Middle frontal gyrus (tissue), 1 donor: Measurements from ENCODE around the gene MAP6.
"Not testable (repeated sequence)": the region's sequence is repeated elsewhere in the genome, so short reads cannot be mapped to it uniquely, and the experiment has no call there.

Source experiments
- DNase-seq: peaks from one replicate; pipeline ENCODE4 v3.0.0-alpha.2; 2015; ENCODE audit warnings: low spot score; ENCODE audit errors: extremely low spot score

The MAP6 gene

DNA sequence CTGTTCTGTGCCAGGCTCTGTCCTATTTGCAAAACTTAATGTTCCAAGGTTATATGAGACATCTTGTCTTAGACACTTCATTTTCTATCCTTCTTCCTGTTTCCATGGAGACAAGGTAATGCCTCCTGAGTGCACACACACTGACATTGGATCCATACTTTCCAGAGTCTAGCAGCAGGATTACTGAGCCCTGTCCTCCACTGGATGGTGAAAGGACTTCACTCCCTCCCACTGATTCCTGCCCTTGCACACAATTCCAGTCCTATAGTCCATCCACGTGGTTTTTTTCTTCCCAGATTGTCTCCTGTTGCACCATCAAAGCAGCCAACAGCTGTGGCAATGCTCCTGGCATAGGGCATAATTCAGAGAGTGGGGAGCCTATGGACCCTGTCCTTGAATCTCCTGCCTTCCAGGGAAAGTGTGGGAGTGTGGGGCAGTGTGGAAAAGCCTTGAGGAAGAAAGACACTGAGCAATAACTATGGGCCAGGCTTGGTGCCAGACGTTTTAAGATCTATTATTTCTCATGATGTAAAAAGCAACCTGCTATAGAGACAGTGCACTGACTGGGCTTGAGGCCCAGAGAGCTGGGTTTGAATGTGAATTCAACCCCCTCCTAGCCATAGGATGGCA is 75.4 kb downstream of the MAP6 start:
- no peak for DNase-seq

DNA sequence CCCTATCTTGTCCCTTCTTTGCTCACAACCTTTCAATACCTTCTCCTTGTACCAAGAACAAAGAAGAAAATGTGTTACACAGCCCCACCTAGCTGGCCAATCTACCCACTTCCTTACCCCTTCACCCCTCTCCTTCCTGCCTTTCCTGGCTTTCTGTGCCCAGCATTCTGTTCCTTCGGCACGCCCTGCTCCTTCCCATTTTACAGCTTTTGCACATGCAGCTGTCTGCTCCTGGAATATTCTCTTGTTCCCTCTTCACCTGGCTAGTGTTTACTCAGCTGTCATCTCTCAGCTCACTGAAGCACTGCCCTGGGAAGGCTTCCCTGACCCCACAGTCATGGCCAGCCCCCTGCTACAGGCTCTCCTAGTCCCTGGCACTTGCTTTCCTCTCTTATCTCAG is 76.1 kb downstream of the MAP6 start:
- no peak for DNase-seq

DNA sequence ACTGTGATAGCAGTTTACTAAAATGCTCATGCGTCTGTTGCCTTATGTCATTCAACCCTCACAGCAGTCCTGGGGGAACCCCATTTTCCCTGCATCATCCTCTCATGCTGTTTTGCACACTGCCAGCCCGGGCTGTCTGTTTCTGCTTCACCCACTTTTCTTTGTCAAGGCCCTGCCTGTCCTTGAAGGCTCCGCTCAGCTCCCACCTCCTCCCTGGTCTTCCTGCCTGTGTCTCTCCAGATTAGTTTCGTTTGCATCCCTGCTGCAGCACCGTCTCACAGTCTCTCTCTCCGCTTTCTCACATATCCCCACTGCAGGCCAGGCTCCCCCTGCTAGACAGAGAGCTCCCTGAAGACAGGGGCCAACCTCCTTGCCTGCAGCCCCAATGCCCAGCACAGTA is 76.9 kb downstream of the MAP6 start:
- DNase-seq, result no peak

DNA sequence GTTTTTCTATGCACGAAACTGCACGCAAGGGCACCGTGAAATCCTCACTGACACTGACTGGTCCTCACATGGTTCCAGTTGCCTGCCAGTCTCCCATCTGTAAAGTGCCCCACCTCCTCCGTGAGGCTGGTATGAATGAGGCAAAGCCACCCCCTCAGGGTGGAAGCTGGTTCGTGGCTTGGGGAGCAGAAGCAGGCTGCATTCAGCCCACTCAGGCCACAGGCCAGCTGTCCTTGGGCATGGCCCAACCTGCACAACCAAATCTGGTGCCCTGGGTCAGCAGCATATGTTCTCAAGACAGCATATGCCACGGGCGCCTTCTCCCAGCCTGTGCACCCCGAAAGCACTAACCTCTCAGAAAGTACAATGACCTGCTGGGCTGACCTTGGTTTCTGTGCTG is 77.5 kb downstream of the MAP6 start:
- DNase-seq, result no peak

DNA sequence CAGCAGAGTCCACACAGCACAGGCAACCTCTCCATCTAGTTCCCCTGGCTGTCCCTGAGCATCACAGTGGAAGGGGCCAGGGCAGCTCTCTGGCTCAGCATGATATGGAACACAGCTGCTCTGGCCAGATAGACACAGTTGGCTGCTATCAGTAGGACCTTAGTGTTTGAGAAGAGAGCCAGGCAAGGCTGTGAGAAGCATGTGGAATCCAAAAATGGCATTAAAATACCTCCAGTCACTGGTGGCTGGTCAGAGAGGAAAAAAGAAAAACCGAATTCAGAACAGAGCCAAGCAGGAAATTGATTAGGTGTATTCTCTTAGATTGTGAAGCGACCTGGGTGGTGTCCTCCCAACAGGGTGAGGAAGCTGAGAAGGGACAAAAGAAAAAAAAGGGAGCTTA is 78.9 kb downstream of the MAP6 start:
- DNase-seq, result no peak

DNA sequence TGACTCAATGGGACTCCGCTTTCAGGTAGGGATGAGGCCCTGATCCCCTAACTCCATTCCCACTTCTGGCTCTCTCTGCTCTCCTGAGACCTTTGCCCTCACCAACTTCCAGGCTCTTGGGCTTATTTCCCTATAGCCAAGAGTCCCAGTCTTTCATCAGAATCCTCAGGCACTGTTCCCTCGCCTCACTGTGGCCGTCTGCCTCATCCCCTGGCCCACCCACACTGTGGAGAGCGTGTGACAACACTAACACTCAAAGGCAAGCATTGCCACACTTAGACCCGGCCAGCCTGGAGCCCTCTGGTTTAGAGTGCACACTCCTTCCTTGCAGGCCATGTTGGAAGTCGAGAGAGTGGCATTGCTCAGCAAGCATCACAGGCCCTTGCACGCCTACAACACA is 79.8 kb downstream of the MAP6 start:
- DNase-seq, result no peak

DNA sequence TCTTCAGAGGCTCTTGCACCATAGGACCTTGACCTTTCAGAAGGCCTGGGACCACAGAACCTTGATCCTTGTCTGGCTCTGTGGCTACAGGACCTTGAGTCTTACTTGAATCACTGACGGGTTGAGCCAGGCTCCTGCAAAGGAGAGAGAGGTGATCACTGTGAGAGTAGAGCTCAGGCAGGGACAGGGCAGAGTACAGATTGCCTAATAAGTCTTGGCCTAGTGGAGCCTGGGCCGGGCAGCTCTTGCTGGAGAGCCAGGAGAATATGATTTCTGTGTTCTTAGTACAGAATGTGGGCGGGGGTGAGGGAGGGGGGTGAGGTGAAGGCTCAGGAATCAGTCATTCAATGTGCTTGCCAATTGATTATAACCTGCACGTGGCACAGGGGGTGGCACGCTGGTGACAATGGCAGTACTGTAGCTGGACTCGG is 80.8 kb downstream of the MAP6 start:
- DNase-seq, result no peak

DNA sequence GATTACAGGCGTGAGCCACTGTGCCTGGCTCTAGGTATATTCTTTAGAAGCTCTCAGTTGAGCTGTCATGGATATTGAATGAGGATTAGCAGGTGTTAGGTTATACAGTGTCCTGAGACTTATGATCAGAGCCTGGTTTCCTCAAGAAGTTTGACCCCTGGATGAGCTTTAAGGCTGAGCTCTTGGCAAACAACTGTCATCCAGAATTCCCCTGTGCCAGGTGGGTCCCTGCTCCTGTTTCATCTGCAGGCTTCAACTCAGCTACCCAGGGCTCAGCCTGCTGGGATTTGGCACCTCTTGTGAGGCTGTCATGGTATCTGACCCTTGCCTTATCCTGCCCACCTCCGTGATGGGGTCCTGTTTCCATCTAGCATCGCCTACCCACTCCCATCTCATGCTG is 82.4 kb downstream of the MAP6 start:
- DNase-seq, result no peak

DNA sequence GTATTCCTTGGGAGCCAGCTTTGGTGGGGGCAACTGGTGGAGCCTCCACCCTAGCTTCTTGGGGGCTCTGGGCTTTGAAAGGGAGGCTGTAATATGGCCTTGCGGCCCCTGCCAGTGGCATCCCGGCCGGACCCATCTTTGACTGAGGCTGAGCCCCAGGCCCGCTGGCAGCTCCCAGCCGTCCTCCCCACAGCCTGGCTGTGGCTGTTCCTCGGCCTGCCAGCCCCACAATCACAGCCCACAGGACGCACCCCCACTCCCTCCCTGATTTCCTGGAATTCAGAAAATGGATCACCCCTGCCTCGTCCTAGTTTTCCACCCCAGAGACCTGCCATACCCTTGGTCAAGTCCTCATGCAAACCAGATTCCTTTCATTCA is 83.6 kb downstream of the MAP6 start:
- no peak for DNase-seq

DNA sequence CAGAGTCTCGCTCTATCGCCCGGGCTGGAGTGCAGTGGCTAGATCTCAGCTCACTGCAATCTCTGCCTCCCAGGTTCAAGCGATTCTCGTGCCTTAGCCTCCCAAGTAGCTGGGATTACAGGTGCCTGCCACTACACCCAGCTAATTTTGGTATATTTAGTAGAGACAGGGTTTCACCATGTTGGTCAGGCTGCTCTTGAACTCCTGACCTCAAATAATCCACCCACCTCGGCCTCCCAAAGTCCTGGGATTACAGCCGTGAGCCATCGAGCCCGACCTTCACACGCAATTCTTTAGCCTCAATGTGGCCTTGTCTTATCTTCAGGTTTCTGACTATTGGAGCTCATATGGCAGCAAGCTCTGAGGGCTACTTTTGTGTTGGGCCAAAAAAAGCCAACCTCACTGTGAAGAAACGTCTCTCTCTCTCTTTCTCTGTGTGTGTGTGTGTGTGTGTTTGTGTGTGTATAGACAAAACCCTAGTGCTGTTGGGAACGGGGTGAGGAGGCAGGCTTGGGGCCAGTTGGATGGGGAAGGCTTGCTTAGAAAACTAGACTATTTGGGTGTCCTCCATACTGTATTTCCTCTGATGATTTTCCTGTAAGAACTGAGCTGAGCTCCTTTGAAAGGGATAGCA is 84.1 kb downstream of the MAP6 start:
- DNase-seq, result not testable (repeated sequence)

DNA sequence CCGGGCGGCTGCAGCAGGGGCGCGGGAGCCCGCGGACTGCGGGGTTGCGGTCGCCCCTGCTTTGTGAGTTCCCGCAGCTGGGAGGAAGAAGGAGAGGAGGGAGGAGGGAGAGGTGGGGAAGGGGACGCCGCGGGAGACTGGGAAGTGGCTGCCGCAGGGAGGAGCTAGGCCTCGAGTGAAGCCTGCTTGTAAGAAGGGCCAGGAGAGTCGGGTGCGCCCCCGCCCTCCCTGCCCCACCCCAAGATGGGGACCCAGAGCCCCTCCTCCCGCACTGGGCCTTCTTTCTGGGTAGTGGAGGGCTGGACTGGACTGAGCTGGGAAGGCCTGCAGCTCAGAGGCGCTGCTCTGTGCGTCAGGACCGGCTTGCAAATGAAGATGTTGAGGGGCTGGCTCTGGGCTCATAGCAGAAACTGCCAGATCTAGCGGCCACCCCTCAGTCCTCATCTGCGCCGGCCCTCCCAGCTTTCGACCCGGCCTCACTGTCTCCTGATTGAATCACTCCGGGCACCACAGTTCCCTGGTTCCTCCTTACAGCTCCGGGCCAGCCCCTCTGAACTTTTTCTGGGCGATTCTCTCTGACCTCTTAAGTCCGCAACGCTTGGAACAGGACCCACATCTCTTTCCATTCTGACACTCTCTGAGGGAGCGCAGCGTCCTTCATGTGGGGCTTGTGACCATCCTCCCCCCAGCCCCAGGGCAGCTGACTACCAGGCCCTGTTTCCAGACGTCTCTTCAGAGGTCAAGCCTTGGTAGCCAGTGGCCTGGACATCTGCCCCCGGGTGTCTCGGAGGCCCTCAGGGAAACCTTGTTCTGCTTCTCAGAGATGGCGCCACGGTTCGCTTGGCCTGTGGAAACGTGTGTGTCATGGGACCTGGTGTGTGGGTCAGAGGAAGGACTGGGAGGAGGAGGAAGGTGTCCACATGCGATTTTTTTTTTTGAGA is 84.8 kb downstream of the MAP6 start:
- DNase-seq, result no peak

DNA sequence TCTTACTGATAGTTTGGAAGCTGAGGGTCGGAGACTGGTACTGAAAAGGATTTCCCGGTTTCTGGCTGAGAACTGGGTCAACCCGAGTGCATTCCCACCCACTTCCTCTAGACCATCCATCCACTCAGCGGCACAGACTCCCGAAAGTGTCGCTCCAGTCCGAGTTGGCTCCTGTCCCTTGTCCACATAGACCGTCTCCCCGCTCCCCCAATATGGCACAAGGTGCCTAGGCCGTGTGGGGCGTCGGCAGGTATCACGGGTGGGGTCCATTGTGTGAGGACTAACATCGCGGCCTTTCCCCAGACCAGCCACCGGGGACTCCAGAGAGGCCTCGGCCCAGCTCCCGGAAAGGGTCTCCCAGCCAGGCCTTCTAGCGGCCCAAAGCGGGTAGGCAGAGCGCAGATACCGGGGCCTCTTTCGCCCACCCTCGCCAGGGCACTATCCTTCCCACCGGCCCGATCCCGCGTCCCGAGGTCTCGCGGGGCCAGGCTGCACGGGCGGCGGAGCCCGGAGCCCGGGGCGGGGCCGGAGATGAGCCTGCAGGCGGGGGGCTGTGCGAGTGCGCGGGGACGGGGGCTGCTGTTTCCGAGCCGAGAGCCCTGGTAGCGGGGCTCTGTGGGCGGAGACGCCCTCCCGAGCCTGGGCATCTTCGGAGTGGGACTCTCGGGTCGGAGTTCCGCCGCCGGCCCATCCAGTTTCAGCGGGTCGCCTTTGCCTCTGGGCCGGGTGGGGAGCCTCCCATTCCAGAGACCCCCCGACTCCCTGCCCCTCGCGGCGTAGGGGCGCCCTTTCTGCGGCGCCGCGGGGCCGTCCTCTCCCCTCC is 85.7 kb downstream of the MAP6 start:
- DNase-seq, result no peak

DNA sequence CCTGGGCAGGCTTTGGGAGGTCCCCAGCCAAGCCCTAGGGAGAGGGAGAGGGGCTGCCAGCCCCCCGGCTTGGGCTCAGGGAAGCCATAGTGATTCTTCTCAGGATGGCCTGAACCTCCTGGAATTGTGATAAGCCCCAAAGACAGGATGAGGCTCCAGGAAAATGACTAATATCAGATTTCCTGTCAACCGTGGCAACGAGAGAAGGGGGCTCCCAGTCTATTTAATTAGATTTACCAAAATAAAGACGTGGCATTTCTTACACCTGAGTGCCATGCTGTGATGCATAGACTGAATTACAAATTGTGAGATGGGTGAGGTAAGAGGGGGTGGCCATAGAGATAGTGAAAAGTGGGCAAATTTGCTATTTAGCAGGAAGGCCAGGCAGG is 86.3 kb downstream of the MAP6 start:
- no peak for DNase-seq

DNA sequence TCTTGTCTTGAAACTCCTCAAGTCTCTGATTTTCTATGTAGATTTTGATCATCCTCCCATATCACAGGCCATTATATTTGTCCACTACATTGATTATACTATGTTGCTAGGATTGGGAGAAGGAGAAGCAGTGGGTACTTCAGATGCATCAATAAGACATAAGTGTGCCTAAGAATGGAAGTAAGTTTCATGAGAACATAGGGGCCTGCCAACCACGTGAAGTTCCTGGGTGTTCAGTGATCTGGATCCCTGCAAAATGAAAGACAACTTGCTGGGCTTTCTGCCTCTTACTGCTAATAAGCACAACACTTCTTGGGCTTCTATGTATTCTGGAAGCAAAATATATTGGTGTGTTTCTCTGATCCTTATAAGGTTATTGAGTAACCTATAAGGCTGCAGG is 89.0 kb downstream of the MAP6 start:
- DNase-seq, result no peak

DNA sequence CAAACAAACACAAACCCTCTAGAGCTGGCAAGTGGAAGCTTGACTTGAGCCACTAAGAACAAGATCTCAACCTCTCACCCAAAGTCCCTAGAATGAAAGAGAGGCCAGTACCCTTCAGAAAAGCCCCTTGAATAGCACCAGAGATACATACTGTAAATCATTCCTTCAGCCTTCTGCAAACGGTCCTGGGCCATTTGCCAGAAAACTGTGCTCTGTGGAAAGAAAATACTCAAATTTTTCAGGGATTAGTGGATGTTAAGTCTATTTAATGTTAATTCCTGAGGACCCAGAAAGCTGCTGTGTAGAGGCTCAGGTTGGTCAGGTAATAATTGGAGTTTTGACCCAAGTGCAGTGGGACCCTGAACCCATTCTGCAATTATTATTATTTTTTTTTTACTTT is 89.9 kb downstream of the MAP6 start:
- DNase-seq, result no peak

DNA sequence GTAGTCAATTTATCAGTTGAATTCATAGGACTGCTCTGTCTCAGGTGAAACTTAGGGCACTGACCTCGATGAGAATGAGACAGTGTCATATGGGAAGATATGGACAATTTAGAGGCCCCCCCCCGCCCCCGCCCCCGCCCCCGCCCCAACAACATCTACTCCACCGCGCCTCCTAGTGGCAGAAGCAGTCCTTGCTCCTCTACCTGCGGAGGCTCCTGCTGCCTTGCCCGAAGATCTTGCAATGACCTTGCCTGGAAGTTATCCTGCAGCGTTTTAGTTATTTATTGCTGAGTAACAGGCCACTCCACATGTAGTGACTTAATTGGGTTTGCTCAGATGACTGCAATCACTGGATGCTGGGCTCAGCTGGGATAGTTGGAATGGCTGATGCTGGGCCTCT is 91.6 kb downstream of the MAP6 start:
- DNase-seq, result no peak

DNA sequence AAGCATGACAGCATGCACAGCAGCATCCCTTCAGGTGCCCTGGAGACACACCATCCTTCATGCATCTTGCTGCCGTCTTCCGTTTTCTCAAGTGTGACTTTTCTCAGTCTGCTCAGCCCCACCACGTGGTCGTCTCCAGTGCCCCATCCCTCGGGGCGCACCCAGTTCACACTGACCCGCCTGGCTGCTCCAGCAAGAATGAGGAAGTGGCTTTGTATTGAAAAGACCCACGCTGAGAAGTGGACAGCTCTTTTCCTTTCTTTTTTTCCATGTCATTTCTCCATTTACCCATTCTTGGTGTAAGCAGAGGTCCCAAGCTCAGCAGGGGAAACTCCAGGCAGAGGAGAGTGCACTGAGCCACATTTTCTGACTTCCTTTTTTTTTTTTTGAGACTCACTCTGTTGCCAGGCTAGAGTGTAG is 92.3 kb downstream of the MAP6 start:
- DNase-seq, result no peak

DNA sequence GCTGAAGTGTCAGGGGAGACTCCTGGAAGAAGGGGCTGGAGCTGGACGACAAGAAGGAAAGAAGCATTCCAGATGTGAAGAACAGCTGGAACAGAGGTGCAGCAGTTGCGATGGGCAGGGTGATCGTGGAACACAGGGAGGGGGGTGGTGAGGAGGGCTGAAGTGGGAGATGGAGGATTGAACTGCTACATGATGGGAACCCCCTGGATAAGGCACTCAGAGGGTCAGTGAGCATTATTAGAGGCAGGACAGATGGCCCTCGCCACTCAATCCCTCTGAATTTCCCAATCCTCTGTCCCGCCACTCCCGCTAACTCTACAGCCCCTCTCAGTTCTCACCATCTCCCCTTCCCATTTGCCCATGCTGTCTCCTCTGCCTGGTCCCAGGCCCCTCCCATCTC is 92.8 kb downstream of the MAP6 start:
- no peak for DNase-seq

DNA sequence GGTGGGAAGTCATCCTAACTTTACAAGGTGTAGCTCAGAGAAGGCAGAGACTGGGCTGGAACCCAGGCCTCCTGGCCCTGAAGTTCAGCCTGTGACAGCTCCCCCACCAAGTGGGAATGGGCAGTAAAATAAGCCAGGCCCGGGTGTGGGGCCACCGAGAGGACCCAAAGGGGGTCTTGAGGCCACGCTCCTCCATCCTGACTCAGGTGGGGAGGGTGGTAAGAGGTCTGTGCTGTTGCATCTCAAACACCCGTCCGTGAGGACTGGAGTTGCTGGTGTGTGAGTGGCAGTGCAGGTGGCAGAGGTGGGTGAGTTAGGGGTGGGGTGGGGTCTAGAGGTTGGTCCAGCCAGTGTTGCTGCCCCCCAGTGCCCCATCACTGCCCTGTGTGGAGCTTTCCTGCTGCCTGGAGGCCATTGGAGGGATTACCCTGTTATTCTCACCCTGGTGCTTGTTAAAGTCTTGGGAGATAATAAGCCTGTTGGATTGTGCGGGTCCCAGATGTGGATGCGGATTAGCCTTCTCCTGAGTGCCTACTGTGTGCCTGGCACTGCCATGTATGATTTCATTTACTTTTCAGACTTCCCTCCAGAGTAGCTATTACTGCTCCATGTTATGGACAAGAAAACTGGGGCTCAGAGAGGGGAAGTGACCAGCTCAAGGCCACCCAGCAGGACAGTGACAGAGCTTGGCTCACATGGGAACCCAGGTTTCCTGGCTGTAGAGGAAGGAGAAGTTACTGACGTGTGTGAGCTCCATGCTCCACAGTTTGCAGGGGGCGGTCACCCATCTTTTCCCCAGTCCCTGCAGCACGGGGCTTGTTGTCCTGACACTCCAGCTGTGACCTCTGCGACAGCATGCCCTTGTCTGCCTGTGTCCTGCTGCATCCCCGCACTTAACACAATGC is 93.9 kb downstream of the MAP6 start:
- no peak for DNase-seq

DNA sequence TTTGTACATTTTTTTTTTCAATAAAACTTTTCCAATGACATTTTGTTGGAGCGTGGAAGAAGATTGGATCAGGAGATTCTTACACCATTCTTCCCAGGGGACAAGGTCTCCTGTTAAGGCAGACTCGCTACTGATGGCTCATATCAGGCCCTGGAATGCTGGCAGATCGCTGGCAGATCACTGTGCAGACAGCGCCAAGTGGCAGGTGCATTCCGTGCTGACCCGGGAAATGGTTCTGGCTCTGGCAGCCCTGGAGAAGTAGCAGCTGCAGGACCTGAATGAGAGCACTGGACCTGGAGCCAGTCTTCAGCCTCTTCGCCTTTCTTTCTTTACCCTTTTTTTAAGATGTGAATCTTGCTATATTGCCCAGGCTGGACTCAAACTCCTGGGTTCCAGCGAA is 96.1 kb downstream of the MAP6 start:
- no peak for DNase-seq

DNA sequence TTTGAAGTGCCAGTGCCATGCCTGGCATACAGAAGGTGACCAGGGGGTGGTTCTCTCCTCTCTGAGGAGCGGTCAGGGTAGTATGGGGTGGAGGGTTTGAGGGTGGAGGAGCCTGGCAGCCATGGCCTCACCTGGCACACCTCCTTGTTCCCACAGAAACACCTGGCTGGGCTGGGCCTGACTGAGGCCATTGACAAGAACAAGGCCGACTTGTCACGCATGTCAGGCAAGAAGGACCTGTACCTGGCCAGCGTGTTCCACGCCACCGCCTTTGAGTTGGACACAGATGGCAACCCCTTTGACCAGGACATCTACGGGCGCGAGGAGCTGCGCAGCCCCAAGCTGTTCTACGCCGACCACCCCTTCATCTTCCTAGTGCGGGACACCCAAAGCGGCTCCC is 97.2 kb downstream of the MAP6 start:
- no peak for DNase-seq
